Neutrophil (primary cell): Measurements from ENCODE around the gene PPP1R15B.

Experiments
- H3K27ac ChIP-seq: fragments of 200-600 bp; sonication (generic); 2 replicates; pipeline ENCODE4 v1.5.1; 2016; ENCODE audit warnings: mild to moderate bottlenecking, moderate library complexity
- H3K27me3 ChIP-seq: fragments of 200-600 bp; sonication (generic); 2 replicates; pipeline ENCODE4 v1.6.0; 2016; ENCODE audit warnings: mild to moderate bottlenecking
- H3K36me3 ChIP-seq: fragments of 200-600 bp; sonication (generic); 2 replicates; pipeline ENCODE4 v1.5.1; 2017
- H3K4me1 ChIP-seq, 2 experiments: fragments of 200-600 bp in 1 of 2; sonication (generic) in 1 of 2; 1 replicate in 1 of 2; 2 replicates in 1 of 2; pipeline versions ENCODE4 v1.5.1 to v1.6.1; 2013 to 2016; ENCODE audit warnings: low read depth in 1 of 2, low read length in 1 of 2, mild to moderate bottlenecking in 1 of 2, moderate library complexity in 1 of 2; ENCODE audit not compliant: control insufficient read depth in 1 of 2, insufficient read depth in 1 of 2
- H3K4me3 ChIP-seq, 2 experiments: fragments of 200-600 bp in 1 of 2; sonication (generic) in 1 of 2; 1 replicate in 1 of 2; 2 replicates in 1 of 2; pipeline ENCODE4 v1.5.1; 2013 to 2016; ENCODE audit warnings: low read depth in 1 of 2, low read length in 1 of 2, mild to moderate bottlenecking in 1 of 2, moderate library complexity in 1 of 2
- H3K9me3 ChIP-seq: fragments of 200-600 bp; sonication (generic); 2 replicates; pipeline ENCODE4 v1.5.1; 2016
- TF ChIP-seq, protein P1 (sequence below): fragments of 200-600 bp; sonication (generic); IDR thresholded peaks from 2 replicates; pipeline ENCODE4 v1.5.1; 2016; ENCODE audit warnings: antibody characterized with exemption

Gene PPP1R15B

GRCh38 chr1:204416589-204417073 lies 5.0 kb upstream of the PPP1R15B start:
- TF ChIP-seq, protein P1, sequence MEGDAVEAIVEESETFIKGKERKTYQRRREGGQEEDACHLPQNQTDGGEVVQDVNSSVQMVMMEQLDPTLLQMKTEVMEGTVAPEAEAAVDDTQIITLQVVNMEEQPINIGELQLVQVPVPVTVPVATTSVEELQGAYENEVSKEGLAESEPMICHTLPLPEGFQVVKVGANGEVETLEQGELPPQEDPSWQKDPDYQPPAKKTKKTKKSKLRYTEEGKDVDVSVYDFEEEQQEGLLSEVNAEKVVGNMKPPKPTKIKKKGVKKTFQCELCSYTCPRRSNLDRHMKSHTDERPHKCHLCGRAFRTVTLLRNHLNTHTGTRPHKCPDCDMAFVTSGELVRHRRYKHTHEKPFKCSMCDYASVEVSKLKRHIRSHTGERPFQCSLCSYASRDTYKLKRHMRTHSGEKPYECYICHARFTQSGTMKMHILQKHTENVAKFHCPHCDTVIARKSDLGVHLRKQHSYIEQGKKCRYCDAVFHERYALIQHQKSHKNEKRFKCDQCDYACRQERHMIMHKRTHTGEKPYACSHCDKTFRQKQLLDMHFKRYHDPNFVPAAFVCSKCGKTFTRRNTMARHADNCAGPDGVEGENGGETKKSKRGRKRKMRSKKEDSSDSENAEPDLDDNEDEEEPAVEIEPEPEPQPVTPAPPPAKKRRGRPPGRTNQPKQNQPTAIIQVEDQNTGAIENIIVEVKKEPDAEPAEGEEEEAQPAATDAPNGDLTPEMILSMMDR, result no peak
- Histone ChIP-seq H3K27ac (no peak overlapping the region), H3K4me3 (no peak overlapping the region), H3K9me3 (no peaks in the 10 kb centered on the region), H3K27me3 (peaks cover 11% of the 10 kb centered on the region), H3K4me1 (peaks cover 6 to 17% of the 10 kb centered on the region in 2 experiments), H3K36me3 (no peaks in the 10 kb centered on the region)

DNA sequence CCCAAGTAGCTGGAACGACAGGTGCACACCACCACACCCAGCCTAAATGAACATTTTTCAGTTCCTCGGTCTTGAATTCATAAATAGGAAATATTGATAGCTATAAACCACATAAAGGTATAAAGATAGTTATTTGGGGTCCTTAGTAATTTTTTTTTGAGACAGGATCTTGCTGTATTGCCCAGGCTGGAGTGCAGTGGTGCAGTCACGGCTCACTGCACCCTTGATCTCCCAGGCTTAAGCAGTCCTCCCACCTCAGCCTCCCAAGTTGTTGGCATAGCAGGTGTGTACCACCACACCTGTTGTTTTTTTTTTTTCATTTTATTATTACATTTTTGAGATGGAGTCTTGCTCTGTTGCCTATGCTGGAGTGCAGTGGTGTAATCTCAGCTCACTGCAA lies 3.7 kb upstream of the PPP1R15B start:
- Histone ChIP-seq H3K4me1 (peaks cover 7 to 23% of the 10 kb centered on the region in 2 experiments), H3K36me3 (no peaks in the 10 kb centered on the region), H3K9me3 (no peaks in the 10 kb centered on the region), H3K4me3 (no peak overlapping the region), H3K27me3 (peaks cover 11% of the 10 kb centered on the region), H3K27ac (no peak overlapping the region)
- TF ChIP-seq, protein P1, result no peak

DNA sequence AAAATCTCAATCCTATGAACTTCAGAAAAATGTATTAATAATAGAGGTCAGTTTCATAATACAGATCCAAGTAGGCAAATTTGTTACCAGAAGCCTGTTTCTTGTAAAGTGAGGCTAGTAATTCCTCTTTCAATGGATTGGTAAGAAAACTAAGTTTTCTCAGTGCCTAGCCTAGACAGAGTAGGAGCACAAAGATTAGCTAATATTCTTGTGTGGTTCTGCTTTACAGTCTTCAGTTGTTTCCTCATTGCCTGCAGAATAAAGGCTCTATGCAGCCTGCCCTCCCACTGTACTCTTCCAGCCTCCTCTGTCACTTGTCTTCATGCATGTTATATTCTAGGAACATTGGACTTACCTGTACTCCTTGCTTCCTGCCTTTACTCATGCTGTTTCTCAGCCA lies 2.4 kb upstream of the PPP1R15B start:
- TF ChIP-seq, protein P1, result no peak
- H3K9me3 ChIP-seq, result no peaks in the 10 kb centered on the region
- H3K27ac ChIP-seq, result peak overlapping the region; percentile 4
- H3K4me1 ChIP-seq, result peaks cover 21 to 37% of the 10 kb centered on the region in 2 experiments
- H3K27me3 ChIP-seq, result peaks cover 9% of the 10 kb centered on the region
- H3K4me3 ChIP-seq, result no peak overlapping the region
- H3K36me3 ChIP-seq, result no peaks in the 10 kb centered on the region

DNA sequence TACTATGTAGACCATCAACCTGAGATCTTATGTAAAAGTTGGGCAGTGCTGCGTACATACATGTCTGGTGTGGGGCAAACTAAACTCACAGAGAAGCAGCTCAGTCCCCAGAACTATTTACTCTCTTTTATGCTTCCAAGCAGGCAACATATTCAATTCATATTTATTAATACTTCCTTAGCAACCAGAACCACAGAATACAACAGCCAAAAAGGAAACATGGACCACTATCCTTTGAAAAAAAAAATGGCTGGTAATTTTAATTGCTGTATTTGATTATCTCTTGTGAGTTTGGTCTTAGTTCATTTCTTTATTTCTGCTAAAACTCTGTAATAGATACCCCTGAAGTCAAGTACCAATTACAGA lies 1.5 kb upstream of the PPP1R15B start:
- Histone ChIP-seq H3K4me3 (no peak overlapping the region), H3K27ac (no peak overlapping the region)

GRCh38 chr1:204410688-204411450 lies 748 bp downstream of the PPP1R15B start:
- no peaks in the 10 kb centered on the region for H3K9me3 ChIP-seq
- H3K27me3 ChIP-seq, result no peaks in the 10 kb centered on the region
- TF ChIP-seq, protein P1, result no peak
- H3K27ac ChIP-seq, result peak overlapping the region; percentile 98
- peaks cover 45 to 65% of the 10 kb centered on the region in 2 experiments for H3K4me1 ChIP-seq
- H3K4me3 ChIP-seq, result peak overlapping the region; percentile 89 to 94
- H3K36me3 ChIP-seq, result peaks cover 7% of the 10 kb centered on the region

More for the DNA sequence above, 1.5 kb upstream of the PPP1R15B start:
- Histone ChIP-seq H3K36me3 (no peaks in the 10 kb centered on the region), H3K4me1 (peaks cover 26 to 45% of the 10 kb centered on the region in 2 experiments), H3K27me3 (peaks cover 9% of the 10 kb centered on the region), H3K9me3 (no peaks in the 10 kb centered on the region)
- TF ChIP-seq, protein P1, result no peak
